Stimulated activated naive CD8-positive, alpha-beta T cell treated with anti-CD3 and anti-CD28 coated beads, Interleukin-15, Interleukin-2, amounts not matched to agents 100 ng/mL and 50 ng/mL, for 24 hours (primary cell): ENCODE results near the gene ARPC4.
A peak's percentile ranks its signal among the peaks of the same experiment; 100 is the strongest.

Experiments
- H3K27ac Mint-ChIP-seq: one replicate; pipeline ENCODE4 v1.8.0; 2021; ENCODE audit warnings: mild to moderate bottlenecking, mixed read lengths
- H3K27me3 Mint-ChIP-seq: one replicate; pipeline ENCODE4 v1.8.0; 2021; ENCODE audit warnings: mixed read lengths
- H3K36me3 Mint-ChIP-seq: one replicate; pipeline ENCODE4 v1.8.0; 2021; ENCODE audit warnings: low read depth, mixed read lengths
- H3K4me1 Mint-ChIP-seq: one replicate; pipeline ENCODE4 v1.8.0; 2021; ENCODE audit warnings: low read depth, mixed read lengths
- H3K4me3 Mint-ChIP-seq: one replicate; pipeline ENCODE4 v1.8.0; 2021; ENCODE audit warnings: mild to moderate bottlenecking, mixed read lengths
- H3K9me3 Mint-ChIP-seq: one replicate; pipeline ENCODE4 v1.8.0; 2021; ENCODE audit warnings: mixed read lengths

Gene ARPC4

DNA sequence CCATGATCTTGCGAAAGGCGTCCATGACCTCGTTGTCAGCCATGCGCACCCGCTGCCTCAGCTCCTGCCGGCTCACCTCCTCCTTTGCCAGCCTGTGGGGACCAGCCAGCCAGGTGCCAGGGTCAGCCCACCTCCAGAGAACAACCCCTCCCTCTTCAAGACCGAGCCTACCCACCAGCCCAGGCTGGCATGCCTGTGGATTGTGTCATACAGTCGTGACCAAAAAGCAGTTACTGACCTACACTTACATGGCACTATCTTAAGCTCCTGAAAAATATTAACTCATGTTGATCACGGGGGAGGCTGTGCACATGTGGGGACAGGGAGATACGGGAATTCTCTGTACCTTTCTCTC is 12.4 kb upstream of the ARPC4 start:
- Mint-ChIP-seq H3K27me3 (no peaks in the 10 kb centered on the region), H3K27ac (peak overlapping the region; percentile 93), H3K9me3 (no peaks in the 10 kb centered on the region), H3K4me3 (peak overlapping the region; percentile 45), H3K36me3 (peaks cover 38% of the 10 kb centered on the region), H3K4me1 (peaks cover 60% of the 10 kb centered on the region)

DNA sequence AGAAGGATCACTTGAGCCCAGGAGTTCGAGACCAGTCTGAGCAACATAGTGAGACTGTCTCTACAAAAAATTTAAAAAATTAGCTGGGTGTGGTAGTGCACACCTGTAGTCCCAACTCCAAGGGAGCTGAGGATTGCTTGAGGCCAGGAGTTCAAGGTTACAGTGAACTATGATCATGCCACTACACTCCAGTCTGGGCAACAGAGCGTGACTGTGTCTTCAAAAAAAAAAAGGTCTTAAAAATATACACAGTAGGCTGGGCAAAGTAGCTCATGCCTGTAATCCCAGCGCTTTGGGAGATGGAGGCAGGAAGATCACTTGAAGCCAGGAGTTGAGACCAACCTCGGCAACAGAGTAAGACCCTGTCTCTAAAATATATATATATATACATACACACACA is 12.0 kb upstream of the ARPC4 start:
- Mint-ChIP-seq H3K36me3 (peaks cover 42% of the 10 kb centered on the region), H3K27me3 (no peaks in the 10 kb centered on the region), H3K9me3 (no peaks in the 10 kb centered on the region), H3K27ac (peak overlapping the region; percentile 93), H3K4me1 (peaks cover 60% of the 10 kb centered on the region), H3K4me3 (peak overlapping the region; percentile 45)

GRCh38 chr3:9781551-9781950 is 11.3 kb upstream of the ARPC4 start:
- peaks cover 61% of the 10 kb centered on the region for H3K4me1 Mint-ChIP-seq
- H3K9me3 Mint-ChIP-seq, result no peaks in the 10 kb centered on the region
- peak overlapping the region; percentile 93 for H3K27ac Mint-ChIP-seq
- H3K36me3 Mint-ChIP-seq, result peaks cover 48% of the 10 kb centered on the region
- no peaks in the 10 kb centered on the region for H3K27me3 Mint-ChIP-seq
- no peak overlapping the region for H3K4me3 Mint-ChIP-seq

DNA sequence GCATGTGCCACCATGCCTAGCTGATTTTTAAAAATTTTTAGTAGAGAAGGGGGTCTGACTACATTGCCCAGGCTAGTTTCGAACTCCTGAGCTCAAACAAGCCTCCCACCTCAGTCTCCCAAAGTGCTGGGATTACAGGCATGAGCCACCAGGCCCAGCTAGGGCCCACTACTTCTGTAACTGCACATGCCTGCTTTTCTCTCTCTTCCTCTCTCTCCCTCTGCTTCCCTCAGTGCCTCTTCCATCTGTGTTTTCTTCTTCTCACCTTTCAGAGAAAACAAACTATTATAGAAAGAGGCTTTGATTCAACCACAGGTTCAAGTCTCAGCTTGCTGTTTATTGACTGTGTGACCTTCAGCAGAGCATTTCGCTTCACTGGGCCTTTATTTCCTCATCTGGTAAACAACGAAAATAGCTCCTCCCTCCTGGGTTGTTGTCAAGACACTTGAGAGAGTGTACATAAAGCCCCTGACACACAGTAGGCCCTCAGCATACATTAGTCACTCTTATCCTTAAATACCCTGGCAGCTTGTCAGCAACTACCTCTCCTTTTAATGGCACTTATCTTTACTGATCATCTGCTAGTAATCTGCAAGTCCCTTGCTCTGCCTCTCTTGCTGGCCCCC is 10.8 kb upstream of the ARPC4 start:
- Mint-ChIP-seq H3K27me3 (no peaks in the 10 kb centered on the region), H3K36me3 (peaks cover 52% of the 10 kb centered on the region), H3K9me3 (no peaks in the 10 kb centered on the region), H3K4me3 (no peak overlapping the region), H3K27ac (no peak overlapping the region), H3K4me1 (peaks cover 61% of the 10 kb centered on the region)

- Mint-ChIP-seq H3K4me3 (no peak overlapping the region), H3K27ac (no peak overlapping the region), H3K9me3 (no peaks in the 10 kb centered on the region), H3K27me3 (no peaks in the 10 kb centered on the region), H3K36me3 (peaks cover 58% of the 10 kb centered on the region), H3K4me1 (peaks cover 61% of the 10 kb centered on the region)
These were observed 10.1 kb upstream of the ARPC4 start for GRCh38 chr3:9782770-9783169.

DNA sequence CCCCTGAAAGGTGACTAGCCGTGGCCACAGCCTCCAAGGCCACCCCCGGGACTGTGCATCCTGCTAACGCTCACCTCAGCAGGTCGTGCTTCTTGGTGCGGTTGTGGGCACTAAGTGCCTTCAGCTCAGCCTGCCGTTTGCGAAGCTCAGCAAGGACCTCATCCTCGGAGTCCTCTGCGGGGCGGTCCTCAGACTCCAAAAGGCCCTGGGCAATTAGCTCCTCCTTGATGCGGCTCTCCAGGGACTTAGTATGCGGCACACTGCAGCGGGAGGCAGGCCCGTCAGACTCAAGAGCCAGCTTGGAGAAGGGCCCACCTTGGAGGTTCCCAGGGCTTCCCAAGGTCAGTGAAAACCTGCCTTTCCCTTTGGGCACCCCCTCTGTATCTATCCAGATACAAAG is 8.9 kb upstream of the ARPC4 start:
- Mint-ChIP-seq H3K9me3 (no peaks in the 10 kb centered on the region), H3K4me3 (no peak overlapping the region), H3K27me3 (no peaks in the 10 kb centered on the region), H3K4me1 (peaks cover 55% of the 10 kb centered on the region), H3K27ac (no peak overlapping the region), H3K36me3 (peaks cover 61% of the 10 kb centered on the region)

GRCh38 chr3:9784965-9785364 is 7.9 kb upstream of the ARPC4 start:
- peaks cover 68% of the 10 kb centered on the region for H3K36me3 Mint-ChIP-seq
- peaks cover 53% of the 10 kb centered on the region for H3K4me1 Mint-ChIP-seq
- H3K27me3 Mint-ChIP-seq, result no peaks in the 10 kb centered on the region
- H3K27ac Mint-ChIP-seq, result peak overlapping the region; percentile 19
- H3K9me3 Mint-ChIP-seq, result no peaks in the 10 kb centered on the region
- H3K4me3 Mint-ChIP-seq, result no peak overlapping the region

DNA sequence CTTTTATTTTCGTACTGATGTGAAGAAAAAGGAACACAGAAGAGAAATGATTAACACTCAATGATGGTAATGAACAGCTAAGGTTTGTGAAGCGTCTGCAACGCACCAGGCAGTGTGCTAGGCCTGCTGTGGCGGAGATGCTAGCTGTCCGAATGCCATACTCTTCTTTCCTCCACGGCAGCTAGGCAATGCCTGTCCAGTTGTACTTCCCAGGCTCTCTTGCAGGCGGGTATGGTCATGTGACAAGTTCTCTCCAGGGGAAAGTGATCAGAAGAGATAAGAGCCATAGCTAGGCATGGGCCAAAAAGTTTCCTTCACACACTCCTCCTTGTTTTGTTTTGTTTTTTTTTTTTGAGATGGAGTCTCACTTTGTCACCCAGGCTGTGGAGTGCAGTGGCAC is 7.3 kb upstream of the ARPC4 start:
- H3K9me3 Mint-ChIP-seq, result no peaks in the 10 kb centered on the region
- H3K4me1 Mint-ChIP-seq, result peaks cover 53% of the 10 kb centered on the region
- H3K4me3 Mint-ChIP-seq, result no peak overlapping the region
- H3K27me3 Mint-ChIP-seq, result no peaks in the 10 kb centered on the region
- peak overlapping the region; percentile 19 for H3K27ac Mint-ChIP-seq
- peaks cover 68% of the 10 kb centered on the region for H3K36me3 Mint-ChIP-seq

DNA sequence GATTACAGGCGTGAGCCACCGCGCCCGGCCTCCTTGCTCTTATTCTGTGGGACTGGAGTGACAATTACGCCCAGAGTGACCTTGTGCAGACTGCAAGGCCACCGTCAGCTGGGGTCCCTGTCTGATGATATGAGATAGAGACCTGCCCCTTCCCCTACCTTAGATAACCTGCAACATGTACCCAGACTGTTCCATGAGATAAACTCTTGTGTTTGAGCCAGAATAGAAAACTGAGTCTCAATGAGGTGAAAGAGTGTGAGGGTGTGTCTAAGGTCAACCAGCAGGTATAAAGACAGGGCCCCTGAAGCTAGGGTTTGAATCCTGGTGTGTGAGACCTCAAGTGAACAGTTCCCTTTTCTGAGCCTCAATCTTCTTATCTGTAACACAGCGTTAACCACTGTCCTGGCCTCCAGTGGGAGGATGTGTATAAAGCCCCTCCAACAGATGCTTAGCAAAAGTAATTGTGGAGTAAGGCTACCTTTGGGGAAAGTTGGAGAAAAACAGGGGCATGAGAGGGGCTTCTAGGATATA is 6.6 kb upstream of the ARPC4 start:
- no peak overlapping the region for H3K4me3 Mint-ChIP-seq
- peaks cover 69% of the 10 kb centered on the region for H3K36me3 Mint-ChIP-seq
- no peak overlapping the region for H3K27ac Mint-ChIP-seq
- no peaks in the 10 kb centered on the region for H3K9me3 Mint-ChIP-seq
- no peaks in the 10 kb centered on the region for H3K27me3 Mint-ChIP-seq
- H3K4me1 Mint-ChIP-seq, result peaks cover 53% of the 10 kb centered on the region

DNA sequence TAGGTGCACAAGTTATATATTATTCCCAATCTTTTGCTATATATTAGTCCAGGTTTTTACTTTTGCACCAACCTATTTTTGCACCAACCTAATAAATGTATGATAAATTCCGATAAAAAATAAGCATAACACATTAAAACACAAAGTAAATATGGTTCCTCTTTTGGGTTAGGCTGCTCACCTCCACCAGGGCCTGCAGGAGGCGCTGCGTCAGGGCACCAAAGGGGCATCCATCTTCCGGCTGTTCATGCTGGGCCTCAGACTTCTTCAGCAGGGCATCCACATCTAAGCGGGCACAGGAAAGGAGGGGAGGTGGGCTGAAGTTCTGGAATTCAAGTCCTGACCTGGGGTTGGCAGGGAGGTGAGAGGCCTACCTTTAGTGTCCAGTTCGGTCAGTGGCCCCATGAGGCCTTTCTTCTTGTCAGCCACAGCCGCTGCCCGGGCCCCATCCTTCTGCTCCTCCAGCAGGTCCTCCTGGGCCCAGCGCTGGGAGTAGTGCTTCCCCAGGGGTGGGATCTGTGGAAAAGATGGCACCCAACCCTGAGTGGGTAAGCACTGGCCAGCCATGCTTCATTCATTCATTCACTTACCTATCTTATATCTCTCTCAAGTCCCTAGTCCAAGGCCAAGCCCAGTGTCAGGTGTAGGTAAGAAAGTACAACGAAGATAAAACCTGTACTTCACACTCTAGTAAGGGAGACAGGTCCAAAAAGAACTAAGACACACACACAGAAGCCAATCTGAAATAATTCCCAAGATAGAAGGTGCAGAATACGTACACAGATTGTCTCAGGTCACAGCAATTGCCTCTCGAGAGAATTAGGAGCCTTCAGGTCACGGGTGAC is 5.8 kb upstream of the ARPC4 start:
- no peaks in the 10 kb centered on the region for H3K9me3 Mint-ChIP-seq
- H3K27ac Mint-ChIP-seq, result peak overlapping the region; percentile 87
- no peaks in the 10 kb centered on the region for H3K27me3 Mint-ChIP-seq
- H3K4me3 Mint-ChIP-seq, result no peak overlapping the region
- peaks cover 64% of the 10 kb centered on the region for H3K36me3 Mint-ChIP-seq
- peaks cover 56% of the 10 kb centered on the region for H3K4me1 Mint-ChIP-seq

DNA sequence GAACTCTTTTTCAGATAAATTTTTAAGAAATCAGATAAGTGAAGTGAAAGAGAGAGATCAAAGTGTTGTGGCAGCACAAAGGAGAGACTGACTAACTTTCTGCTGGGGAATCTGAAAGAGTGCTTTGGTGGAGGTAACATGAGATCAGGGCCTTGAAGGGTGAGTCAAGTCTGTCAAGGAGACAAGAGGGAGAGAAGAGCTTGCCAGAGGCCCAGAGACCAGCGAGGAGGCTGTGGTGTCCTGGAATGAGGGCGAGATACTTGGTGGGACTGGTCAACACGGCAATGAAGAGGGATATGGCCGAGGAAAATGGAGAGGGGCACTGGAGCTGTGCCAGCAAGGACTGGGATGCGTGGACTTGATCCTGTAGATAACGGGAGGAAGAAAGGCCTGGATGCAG is 5.2 kb upstream of the ARPC4 start:
- no peaks in the 10 kb centered on the region for H3K27me3 Mint-ChIP-seq

GRCh38 chr3:9791127-9791526 is 1.8 kb upstream of the ARPC4 start:
- H3K4me1 Mint-ChIP-seq, result peaks cover 77% of the 10 kb centered on the region
- no peaks in the 10 kb centered on the region for H3K27me3 Mint-ChIP-seq
- no peaks in the 10 kb centered on the region for H3K9me3 Mint-ChIP-seq
- H3K27ac Mint-ChIP-seq, result peak overlapping the region; percentile 51
- peak overlapping the region; percentile 97 for H3K4me3 Mint-ChIP-seq
- peaks cover 59% of the 10 kb centered on the region for H3K36me3 Mint-ChIP-seq

More for the DNA sequence above, 5.2 kb upstream of the ARPC4 start:
- H3K4me1 Mint-ChIP-seq, result peaks cover 53% of the 10 kb centered on the region
- H3K9me3 Mint-ChIP-seq, result no peaks in the 10 kb centered on the region
- H3K27ac Mint-ChIP-seq, result peak overlapping the region; percentile 87
- H3K36me3 Mint-ChIP-seq, result peaks cover 58% of the 10 kb centered on the region
- H3K4me3 Mint-ChIP-seq, result peak overlapping the region; percentile 11

- Mint-ChIP-seq H3K4me3 (peak overlapping the region; percentile 97), H3K27me3 (no peaks in the 10 kb centered on the region), H3K4me1 (peaks cover 73% of the 10 kb centered on the region), H3K9me3 (no peaks in the 10 kb centered on the region), H3K36me3 (peaks cover 54% of the 10 kb centered on the region), H3K27ac (peak overlapping the region; percentile 100)
These were observed 985 bp upstream of the ARPC4 start for GRCh38 chr3:9791790-9792404.

DNA sequence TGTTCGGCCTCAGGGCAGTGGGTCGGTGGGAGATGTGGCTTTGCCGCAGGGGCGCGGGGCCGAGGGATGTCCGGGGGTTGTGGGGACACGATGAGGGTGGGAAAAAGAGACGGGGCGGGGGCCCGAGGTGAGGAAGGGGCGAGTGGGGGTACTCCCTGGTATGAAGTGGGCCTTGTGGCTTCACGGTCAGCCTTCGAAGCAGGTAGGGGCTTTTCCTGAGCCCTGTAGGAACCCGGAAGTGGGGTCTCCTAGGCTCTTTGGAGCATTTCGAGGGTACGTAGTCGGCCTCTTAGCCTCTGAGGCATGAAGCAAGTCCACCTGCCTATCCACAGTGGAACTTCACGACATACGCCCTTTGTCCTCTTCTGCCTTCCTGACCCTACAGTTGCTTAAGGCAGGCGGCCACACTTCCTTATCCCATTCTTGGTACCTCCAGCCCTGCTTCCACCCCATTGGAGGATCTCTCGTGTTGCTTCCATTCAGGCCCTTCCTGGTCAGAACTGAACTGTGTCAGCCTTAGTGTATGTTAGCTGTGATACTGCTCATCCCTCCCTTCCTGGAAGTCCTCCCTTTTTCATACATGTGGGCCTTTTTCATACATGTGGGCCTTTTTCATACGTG is 389 bp downstream of the ARPC4 start:
- H3K36me3 Mint-ChIP-seq, result peaks cover 59% of the 10 kb centered on the region
- peak overlapping the region; percentile 97 for H3K4me3 Mint-ChIP-seq
- H3K27ac Mint-ChIP-seq, result peak overlapping the region; percentile 100
- no peaks in the 10 kb centered on the region for H3K27me3 Mint-ChIP-seq
- no peaks in the 10 kb centered on the region for H3K9me3 Mint-ChIP-seq
- H3K4me1 Mint-ChIP-seq, result peaks cover 69% of the 10 kb centered on the region

- peaks cover 62% of the 10 kb centered on the region for H3K36me3 Mint-ChIP-seq
- peak overlapping the region; percentile 97 for H3K4me3 Mint-ChIP-seq
- peaks cover 62% of the 10 kb centered on the region for H3K4me1 Mint-ChIP-seq
- no peaks in the 10 kb centered on the region for H3K27me3 Mint-ChIP-seq
- peak overlapping the region; percentile 87 for H3K27ac Mint-ChIP-seq
- H3K9me3 Mint-ChIP-seq, result no peaks in the 10 kb centered on the region
These were observed 1.5 kb downstream of the ARPC4 start for GRCh38 chr3:9794400-9794799.
